ENCODE data around the gene SLC4A8.

GRCh38 chr12:51480978-51481377 is 56.3 kb downstream of the SLC4A8 start:
- TF ChIP-seq SUZ12 (IDR thresholded peaks at IDR 0.05; ENCODE audit: extremely low read depth, insufficient read depth, insufficient read length) = no peak
- TF ChIP-seq ZNF274 (IDR thresholded peaks at IDR 0.05; ENCODE audit: low read depth, low read length) = no peak
